Fibroblast of lung (primary cell): ENCODE results near the gene RPL36AL.

ENCODE experiments used
- EZH2 ChIP-seq: IDR thresholded peaks from 2 replicates; pipeline ENCODE4 v1.5.1; 2012; ENCODE audit warnings: low read length, control low read depth, mild to moderate bottlenecking; ENCODE audit errors: missing control alignments
- TF ChIP-seq, protein P1 (sequence below), 2 donors: IDR thresholded peaks in 1 of 2; conservative IDR thresholded peaks in 1 of 2; 1 replicate in 1 of 2; 2 replicates in 1 of 2; pipeline ENCODE4 v1.5.1; 2011 to 2012; ENCODE audit warnings: low read length in 2 of 2, control low read depth in 1 of 2, inconsistent platforms in 1 of 2, low read depth in 1 of 2, mild to moderate bottlenecking in 1 of 2

DNA sequence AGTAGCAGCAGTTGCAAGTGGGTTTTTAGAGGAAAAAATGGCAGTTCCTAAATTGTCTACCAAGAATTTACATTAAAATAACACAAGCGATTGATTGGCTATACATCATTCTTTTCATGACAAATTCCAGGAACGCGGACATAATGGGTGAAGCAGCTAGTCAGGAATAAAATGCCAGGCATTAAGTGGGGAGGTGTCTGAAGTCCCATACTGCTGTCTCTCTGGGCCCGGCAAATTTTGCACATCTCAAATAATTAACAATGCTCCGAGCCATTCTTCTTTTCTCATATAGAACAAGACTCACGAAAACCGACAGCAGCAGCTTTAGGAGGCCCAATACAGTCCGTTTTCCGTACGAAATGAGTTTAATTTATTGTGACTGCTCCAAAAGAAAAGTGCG lies 696 bp downstream of the RPL36AL start:
- TF ChIP-seq, protein P1, sequence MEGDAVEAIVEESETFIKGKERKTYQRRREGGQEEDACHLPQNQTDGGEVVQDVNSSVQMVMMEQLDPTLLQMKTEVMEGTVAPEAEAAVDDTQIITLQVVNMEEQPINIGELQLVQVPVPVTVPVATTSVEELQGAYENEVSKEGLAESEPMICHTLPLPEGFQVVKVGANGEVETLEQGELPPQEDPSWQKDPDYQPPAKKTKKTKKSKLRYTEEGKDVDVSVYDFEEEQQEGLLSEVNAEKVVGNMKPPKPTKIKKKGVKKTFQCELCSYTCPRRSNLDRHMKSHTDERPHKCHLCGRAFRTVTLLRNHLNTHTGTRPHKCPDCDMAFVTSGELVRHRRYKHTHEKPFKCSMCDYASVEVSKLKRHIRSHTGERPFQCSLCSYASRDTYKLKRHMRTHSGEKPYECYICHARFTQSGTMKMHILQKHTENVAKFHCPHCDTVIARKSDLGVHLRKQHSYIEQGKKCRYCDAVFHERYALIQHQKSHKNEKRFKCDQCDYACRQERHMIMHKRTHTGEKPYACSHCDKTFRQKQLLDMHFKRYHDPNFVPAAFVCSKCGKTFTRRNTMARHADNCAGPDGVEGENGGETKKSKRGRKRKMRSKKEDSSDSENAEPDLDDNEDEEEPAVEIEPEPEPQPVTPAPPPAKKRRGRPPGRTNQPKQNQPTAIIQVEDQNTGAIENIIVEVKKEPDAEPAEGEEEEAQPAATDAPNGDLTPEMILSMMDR (conservative IDR thresholded peaks at IDR 0.05 in 1 of 2, IDR thresholded peaks at IDR 0.05 in 1 of 2; ENCODE audit: low read depth in 1 of 2, low read length in 2 of 2) = no peak
- TF ChIP-seq EZH2 = no peak
